ENCODE measurements around the gene NPR2.

DNA sequence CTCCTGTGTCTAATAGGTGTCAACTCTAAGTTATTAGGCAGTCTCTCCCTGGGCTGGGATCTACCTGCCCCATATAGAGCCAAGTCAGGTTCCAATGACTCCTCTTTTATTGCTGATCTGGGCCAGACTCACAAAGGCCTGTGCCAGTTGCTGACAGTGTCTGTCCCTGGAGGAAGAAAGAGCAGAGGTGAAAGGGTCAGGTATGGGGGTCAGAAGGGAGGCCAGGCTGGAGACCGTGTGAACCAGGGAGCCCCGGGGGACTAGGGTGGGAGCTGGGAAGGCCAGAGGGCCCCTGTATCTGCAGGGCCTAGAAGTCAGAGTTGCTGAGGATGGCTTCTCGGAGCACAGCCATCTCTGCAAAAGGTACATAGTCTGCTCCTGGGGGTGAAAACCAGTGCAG, 26.9 kb downstream of the NPR2 start:
- TF ChIP-seq, protein P1, sequence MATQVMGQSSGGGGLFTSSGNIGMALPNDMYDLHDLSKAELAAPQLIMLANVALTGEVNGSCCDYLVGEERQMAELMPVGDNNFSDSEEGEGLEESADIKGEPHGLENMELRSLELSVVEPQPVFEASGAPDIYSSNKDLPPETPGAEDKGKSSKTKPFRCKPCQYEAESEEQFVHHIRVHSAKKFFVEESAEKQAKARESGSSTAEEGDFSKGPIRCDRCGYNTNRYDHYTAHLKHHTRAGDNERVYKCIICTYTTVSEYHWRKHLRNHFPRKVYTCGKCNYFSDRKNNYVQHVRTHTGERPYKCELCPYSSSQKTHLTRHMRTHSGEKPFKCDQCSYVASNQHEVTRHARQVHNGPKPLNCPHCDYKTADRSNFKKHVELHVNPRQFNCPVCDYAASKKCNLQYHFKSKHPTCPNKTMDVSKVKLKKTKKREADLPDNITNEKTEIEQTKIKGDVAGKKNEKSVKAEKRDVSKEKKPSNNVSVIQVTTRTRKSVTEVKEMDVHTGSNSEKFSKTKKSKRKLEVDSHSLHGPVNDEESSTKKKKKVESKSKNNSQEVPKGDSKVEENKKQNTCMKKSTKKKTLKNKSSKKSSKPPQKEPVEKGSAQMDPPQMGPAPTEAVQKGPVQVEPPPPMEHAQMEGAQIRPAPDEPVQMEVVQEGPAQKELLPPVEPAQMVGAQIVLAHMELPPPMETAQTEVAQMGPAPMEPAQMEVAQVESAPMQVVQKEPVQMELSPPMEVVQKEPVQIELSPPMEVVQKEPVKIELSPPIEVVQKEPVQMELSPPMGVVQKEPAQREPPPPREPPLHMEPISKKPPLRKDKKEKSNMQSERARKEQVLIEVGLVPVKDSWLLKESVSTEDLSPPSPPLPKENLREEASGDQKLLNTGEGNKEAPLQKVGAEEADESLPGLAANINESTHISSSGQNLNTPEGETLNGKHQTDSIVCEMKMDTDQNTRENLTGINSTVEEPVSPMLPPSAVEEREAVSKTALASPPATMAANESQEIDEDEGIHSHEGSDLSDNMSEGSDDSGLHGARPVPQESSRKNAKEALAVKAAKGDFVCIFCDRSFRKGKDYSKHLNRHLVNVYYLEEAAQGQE (IDR thresholded peaks at IDR 0.05; ENCODE audit: insufficient read depth in 1 of 2, low read depth in 2 of 2, low read length in 2 of 2): no peak
- TF ChIP-seq POLR2AphosphoS5 (IDR thresholded peaks at IDR 0.05; ENCODE audit: low read depth, low read length) (no peak), TAF1 (IDR thresholded peaks at IDR 0.05; ENCODE audit: borderline replicate concordance, insufficient read depth, low read length) (no peak)

All from PFSK-1 (cell line).